ENCODE measurements around the gene NKD1.

GRCh38 chr16:50636753-50637374 lies 88.7 kb downstream of the NKD1 start:
- TF ChIP-seq CTCF (IDR thresholded peaks at IDR 0.05; ENCODE audit: low read depth, low read length) (no peak), EZH2phosphoT487 (IDR thresholded peaks at IDR 0.05; ENCODE audit: low read depth) (no peak)
